C1 segment of cervical spinal cord (tissue), 14 donors: Measurements from ENCODE around the gene COBLL1.

Experiments used
- DNase-seq, 14 donors: peaks; one replicate each; lab custom pipeline; 2025; lab: John Stamatoyannopoulos, UW

The COBLL1 gene

DNA sequence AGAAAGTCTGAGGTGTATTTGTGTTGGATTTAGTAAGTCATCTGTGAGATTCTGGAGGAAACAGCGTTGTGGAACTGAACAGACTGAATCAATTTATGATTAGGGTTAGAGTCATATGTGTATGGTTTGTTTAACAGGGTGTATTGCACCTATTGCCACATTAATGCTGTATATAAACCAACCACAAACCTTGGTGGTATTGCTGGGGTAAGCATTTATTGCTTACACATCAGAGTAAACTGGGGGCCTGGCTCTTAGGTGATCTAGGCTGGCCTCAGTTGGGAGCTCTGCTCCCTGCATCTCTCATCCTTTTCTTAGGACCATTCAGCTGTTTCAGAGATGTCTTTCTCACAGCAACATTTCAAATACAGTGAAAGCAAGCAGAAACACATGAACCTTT lies 160.6 kb downstream of the COBLL1 start:
- DNase-seq = no peak

DNA sequence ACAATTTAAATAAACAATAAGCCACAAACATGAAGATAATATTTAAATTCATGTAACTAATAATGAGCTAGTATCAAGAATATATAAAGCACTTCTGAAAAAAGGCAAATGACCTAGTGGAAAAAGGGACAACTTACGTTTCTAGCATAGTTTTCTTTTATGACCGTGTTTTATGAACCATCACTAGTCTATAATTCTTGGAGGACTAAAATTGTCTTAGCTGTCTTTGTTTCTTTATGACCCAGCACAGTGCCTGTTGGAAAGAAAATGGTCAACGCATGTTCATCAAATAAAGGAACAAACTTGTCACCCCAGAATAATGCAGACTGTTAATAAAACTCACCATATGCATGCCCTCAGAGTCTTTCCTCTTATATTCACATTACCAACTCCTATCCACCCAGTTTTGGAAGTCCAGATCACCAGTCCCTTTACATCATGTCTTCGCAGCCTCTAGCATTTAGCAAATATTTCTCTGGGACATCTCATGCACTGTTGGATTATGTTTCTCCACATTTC lies 162.9 kb downstream of the COBLL1 start:
- DNase-seq = no peak

DNA sequence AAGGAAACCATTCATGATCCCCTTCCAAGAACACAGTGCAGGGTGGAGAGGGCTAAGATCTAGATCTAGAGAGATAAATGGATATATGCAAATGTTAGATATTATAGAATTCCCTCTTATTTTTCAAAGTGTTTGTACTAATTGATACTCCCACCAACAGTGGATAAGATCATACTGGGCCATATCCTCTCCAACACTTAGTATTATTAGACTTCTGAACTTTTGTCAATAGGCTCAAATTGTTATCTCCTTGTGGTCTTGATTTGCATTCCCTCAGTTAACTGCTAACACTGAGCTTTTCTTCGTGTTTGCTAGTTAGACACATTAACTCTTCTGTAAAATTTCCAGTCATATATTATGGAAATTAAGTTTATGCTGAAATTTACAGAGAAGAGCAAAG lies 163.9 kb downstream of the COBLL1 start:
- no peak for DNase-seq

DNA sequence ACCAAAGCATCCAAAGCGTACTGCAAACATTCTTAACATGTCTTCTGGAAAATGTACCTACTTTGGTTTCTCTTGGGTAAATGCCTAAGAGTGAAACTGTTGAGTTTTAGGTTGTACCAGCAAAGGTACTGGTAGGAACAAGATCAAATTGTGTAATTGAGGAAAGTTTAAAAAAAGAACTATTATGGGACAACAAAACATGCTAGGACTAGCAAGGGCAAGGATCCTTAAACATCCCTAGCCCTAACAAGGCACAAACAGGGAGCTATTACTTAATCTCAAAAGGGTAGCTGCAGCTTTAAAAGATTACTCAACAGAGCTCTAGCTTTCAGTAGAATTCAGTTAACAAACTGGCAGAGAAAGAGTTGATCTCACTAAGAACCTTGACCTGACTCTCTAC lies 164.4 kb downstream of the COBLL1 start:
- DNase-seq = no peak

DNA sequence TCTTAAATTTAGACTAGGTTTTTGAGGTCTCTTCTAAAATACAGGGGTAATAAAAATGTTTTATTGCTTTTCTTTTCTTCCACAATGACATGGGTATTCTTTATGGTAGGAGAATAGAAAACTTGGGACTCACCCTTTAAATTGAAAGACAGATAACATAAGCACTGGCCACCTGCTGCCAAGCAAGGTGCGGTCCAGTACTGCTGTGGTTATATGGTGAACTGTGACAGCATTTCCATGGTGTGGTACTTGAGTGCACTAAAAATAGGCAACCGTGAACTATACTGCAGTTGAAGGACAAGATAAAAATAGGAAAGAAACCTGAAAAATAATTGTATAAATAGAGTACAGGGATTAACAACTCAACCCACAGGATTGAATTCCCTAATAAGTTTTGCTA lies 165.9 kb downstream of the COBLL1 start:
- DNase-seq = no peak

DNA sequence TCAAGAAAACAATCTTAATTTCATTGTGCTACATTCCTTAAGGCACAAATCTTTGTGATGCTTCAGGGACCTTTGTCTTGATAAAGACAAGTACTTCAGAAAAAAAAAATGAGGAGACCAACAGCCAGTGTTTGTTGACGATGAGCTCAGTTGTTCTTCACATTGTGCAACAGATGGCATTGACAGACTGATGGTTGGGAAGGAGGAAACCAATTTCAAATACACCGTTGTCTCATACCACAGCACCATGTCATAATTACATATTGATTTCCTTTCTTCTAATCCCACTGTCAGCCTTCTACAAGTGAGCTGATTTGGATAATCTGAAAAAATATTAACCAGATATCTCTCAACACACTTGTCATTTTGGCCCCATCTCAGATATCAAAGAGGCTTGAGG lies 166.6 kb downstream of the COBLL1 start:
- no peak for DNase-seq

DNA sequence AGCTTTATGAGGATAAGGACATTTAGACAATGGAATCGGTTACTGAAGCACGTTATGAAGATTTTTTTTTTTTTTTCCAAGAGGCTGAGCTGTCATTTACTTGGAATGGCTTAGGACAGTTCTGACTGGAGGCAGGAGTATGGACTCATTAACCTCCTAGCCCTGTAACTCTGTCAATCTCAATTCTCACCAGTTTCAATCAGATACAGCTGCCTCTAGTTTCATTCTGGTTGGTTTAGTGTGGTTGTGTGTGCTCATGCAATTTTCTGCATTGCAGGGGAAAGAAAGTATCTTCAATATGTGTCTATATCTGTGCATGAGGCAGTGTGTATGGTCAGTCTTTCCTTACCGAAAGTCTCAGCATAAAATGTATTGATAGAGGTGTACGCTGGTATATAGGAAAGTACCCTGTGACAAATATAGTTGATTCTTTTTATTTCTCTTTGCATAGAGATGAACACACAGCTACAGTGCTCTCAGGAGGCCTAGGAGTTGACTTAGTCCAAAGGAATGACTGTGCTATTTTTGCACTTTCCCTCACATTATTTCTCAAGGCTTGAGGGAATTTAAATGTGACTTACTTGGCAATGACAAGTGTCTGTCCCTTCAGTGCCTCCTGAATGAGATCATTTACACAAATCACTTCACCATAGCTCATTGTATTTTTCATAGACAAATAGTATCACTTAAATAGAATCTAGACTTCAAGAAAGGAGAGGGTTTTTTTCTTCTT lies 169.8 kb downstream of the COBLL1 start:
- DNase-seq = no peak

DNA sequence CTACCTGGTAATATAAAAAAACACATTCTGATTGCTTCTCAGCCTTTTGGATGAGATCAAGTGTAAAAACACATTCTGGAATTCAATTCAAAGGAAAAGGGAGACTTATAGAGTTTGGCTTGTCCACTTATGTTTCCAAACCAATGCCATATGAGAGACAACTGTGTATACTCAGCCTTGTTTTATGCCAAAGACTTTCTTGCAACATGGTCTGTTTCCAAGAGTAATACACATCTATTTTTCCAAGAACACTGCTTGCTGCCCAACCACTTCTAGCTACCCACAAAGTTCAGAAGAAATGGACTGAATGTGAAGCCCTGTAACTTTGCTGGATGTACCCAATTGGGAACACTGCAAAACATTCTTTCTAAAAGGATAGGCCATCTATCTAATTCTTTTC lies 172.3 kb downstream of the COBLL1 start:
- no peak for DNase-seq

DNA sequence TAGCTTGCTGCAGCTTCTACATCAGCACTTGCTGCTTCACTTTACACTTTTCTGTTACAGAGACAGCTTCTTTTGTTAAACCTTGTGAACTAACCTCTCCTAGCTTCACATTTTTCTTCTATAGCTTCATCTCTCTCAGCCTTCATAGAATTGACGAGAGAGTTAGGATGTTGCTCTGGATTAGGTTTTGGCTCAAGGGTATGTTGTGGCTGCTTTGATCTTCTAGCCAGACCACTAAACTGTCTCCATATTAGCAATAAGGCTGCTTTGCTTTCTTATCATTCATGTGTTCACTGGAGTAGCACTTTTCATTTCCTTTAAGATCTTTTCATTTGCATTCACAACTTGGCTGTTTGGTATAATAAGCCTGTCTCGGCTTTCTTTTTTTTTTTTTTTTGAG lies 174.1 kb downstream of the COBLL1 start:
- DNase-seq = no peak

DNA sequence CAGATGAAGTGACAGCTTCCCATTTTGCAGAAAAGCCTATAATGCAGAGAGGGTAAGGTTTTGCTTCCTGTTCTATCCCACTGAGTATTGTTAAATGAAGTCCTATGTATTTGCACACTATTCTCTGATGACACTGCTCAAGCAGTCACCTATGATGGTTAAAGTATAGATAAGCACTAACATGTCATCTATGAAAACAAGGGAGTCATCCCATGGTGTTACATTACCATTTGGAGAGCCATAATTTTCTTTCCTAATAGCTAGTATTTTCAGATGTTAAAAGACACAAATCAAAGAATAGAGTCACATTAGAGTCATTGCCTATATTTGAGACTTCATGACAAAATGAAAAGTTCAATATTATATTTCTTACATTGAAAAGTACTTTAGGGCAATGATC lies 177.6 kb downstream of the COBLL1 start:
- no peak for DNase-seq

DNA sequence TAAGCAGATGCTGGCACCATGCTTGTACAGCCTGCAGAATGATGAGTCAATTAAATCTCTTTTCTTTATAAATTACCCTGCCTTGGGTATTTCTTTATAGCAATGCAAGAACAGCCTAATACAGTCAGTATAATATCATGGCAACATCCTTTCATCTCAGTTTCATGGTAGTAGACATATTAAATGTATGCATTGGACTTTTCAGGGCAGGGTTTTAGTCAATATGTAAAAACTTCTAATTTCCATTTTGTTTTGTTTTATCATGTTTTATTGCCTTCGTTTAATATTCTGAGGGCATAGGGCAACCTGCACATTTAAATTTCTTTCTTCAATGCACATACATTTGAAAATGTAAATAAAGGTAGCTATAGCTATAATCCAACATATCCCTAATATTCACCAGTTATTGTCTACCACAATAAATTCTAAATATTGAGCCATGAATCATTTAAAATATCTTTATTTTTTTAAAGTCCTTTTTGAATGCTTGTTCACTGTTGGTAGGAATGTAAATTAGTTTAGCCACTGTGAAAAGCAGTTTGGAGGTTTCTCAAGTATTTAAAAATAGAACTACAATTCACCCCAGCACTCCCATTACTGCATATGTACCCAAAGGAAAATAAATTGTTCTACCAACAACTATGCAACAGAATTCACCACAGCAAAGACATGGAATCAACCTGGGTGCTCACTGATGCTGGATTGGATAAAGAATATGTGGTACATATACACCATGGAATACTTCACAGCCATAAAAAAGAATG lies 178.6 kb downstream of the COBLL1 start:
- no peak for DNase-seq

DNA sequence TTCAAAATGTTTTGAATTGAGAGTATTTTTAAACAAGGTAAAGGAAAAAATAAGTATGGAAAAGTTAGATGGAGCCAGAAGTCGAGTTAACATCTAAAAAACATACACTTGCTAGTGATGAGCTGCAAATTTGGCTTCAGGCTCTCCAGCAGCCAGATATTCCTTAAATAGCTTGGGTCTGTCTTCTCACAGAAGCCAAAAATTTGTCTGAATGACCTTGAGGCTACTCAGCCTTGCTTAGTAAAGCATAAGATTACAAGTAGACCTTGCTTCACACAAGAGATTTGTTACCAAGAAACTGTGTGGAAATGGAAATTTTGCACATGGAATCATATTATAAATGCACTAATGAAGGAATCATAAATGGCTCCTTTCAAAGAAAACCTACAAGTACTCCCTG lies 179.6 kb downstream of the COBLL1 start:
- no peak for DNase-seq

DNA sequence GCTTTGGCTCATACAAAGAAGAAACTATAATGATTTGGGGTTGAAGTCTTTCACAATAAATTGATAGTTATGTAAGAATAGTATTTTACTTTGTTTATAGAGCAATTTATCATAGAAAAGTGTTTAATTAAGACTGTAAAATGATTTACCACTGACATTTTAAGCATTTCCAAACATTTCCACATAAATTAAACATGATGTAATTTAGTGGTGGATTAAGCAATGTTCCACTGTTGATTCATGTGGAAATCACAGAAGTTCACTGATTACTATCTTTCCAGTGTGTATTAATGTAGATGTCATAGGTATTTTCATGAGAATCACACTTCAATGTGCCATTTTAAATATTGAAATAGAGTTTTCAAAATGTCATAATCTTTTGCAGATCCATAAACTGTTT lies 180.3 kb downstream of the COBLL1 start:
- DNase-seq = no peak

DNA sequence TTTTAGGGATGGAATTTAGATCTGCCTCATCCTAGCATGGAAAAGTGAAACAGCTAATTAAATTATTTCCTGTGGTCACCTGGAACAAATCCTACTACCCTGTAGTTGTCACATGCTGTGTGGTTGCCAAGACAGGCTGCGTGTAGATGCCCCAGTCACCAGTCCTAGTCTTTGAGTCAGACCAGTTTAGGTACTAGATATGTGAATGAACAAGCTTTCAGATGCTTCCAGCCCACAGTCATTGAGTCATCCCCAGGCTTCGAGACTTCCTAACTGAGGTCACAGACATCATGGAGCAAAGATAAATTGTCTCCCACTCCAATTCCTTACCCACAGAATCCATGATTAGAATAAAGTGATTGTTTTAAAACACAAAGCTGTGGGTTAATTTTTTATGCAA lies 184.5 kb downstream of the COBLL1 start:
- DNase-seq = no peak

DNA sequence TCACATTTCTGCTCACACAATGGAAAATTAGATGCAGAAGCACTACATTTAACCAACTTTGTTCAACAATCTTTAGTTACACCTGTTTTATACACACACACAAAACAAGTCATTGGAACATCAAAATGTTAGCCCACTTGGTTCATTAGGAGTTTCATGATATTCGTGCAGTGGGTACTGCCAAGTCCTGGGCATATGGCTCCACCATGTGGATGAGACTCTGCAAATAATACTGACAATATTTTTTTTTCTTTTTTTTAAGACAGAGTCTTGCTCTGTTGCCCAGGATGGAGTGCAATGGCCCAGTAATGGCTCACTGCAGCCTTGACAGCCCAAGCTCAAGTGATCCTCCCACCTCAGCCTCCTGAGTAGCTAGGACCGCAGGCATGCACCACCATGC lies 185.9 kb downstream of the COBLL1 start:
- DNase-seq = no peak

DNA sequence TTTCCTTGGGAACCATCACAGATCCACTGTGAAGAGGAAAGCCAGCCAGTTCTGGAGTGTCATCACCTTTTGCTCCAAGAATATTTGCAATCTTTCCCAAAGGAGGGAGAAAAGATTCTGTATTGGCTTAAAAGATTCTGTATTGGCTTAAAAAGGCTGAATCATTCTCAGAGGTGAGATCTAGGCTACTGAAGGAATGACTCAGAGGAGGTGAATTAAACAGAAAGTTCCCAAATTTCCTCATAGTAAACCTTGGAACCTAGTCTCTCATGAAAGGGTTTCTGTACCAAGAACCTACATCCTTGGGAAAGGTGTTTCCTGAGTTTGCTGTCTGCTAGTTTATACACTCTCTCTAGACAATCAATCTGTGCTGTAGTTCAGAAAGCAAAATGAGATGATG lies 186.3 kb downstream of the COBLL1 start:
- no peak for DNase-seq

DNA sequence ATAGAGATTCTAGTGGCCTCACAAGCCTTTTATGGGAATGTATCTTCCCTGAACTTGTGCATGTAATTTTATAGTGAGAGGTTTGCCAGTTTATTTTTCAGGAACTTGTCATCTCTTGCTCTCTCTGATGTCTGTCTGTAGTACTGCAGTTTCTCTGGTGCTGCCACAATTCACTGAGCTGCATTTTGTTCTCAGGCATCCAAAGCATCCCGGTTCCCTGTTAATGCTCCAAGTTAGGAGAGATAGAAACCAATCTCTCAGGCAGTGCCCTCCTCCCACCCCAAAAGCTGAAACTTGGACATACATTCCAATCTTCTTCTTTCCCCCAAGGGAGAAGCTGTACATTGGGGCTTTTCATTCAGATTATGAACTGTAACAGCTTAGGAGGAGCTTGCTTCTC lies 190.3 kb downstream of the COBLL1 start:
- DNase-seq = no peak

DNA sequence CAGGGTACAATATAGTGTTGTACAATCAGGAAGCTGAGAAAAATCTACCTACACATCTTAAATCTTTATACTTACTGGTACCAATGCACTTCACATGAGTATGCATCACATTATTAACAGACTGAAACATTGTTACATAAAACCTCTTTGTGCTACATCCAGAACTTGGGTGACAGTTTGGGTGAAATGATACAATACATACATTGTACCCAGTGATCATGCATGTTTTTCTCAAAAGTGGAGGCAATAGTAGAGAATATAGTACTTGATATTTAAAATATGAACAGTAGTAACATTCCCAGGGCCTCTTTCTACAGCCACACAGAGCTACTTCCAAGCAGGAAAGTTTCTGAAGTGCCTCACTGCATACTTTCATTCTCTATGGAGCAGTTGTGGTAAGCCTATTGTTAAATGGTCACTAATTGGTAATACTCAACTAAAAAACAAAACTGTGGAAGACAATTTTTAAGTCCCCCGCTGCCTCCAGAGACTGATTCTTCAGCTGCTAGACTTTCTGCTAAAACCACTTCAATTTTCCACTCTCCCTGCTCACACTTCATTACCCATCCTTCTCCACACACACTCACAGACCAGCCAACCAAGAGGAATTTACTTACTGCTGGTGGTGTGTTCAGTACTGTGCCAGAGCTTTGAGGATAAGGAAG lies 197.5 kb downstream of the COBLL1 start:
- no peak for DNase-seq

DNA sequence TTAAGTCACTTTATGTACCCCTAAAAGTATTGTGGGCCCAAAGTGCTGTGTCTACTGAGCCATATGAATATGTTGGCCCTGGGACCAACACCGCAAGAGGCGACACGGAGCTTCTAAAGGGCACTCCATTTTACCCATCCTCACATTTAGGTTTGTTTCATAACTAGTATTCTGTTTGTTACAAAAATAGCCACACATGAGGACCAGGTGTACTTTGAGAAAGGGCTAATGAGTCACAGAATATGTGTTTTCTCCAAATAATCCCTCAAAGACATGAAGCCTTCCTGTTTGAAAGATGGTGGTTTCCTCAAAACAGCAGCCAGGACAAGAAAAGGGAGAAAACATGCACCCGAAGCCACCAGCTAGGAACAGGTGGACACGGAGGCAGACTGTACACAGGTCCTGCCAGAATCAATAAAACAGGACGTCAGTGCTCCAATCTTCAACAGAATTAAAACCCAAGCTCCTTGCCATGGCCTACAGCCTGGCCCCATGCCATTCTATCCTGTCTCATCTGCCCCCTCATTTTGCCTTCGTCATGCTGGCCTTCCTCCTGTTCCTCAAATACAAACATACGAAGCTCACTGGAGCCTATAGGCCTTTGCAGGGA lies 198.6 kb downstream of the COBLL1 start:
- DNase-seq = no peak

DNA sequence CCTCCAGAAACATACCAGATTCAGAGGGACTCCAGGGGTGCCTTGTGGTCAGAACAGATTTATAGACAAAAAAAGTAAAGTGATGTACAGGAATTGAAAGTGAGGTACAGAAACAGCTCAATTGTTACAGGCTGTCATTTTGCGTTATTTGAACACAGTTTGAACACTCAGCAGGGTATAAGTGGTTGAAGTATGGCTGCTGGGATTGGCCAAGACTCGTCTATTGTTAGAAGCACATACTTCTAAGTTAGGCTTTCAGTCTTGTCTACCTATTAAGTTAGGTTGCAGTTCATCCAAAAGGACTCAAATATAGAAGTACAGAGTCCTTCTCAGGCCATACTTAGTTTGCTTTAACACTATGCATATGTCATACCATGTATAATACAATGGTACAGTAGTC lies 199.4 kb downstream of the COBLL1 start:
- DNase-seq = no peak
